ENCODE data around the gene CCDC28B. TPM values are rescaled to one million over a fixed set of nuclear protein-coding genes. Genes with fewer than 3 reads are reported as not detected.
A peak's percentile ranks its signal among the peaks of the same experiment; 100 is the strongest.

CCDC28B gene
- polyA plus RNA-seq, 2 of the 4 experiments (the other 2 are of a cell fraction): 1.2 to 4.4 TPM

GRCh38 chr1:32221980-32222755 is 21.8 kb downstream of the CCDC28B start, which contains the start of the genes EIF3I and TMEM234 (continued):
- TF ChIP-seq RAD21 (conservative IDR thresholded peaks at IDR 0.05 in 1 of 2, IDR thresholded peaks at IDR 0.05 in 1 of 2): no peak
- TF ChIP-seq CHD4 (IDR thresholded peaks at IDR 0.05; ENCODE audit: borderline replicate concordance): no peak
- no peak for TF ChIP-seq RARB (CRISPR knock-in tag; IDR thresholded peaks at IDR 0.05)
- peak in 1 of 2 experiments; percentile 69; a peak in 2 of 5 replicates for TF ChIP-seq JUN (IDR thresholded peaks at IDR 0.05)
- TF ChIP-seq POLR2A (IDR thresholded peaks at IDR 0.05; ENCODE audit: low read length): peak; percentile 53
- no peak for TF ChIP-seq MAZ (IDR thresholded peaks at IDR 0.05; ENCODE audit: borderline replicate concordance, low read depth, low read length)
- TF ChIP-seq, protein P1, sequence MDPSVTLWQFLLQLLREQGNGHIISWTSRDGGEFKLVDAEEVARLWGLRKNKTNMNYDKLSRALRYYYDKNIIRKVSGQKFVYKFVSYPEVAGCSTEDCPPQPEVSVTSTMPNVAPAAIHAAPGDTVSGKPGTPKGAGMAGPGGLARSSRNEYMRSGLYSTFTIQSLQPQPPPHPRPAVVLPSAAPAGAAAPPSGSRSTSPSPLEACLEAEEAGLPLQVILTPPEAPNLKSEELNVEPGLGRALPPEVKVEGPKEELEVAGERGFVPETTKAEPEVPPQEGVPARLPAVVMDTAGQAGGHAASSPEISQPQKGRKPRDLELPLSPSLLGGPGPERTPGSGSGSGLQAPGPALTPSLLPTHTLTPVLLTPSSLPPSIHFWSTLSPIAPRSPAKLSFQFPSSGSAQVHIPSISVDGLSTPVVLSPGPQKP (IDR thresholded peaks at IDR 0.05; ENCODE audit: low read depth, low read length): no peak
- no peak for TF ChIP-seq GATA3 (IDR thresholded peaks at IDR 0.05; ENCODE audit: borderline replicate concordance)
- TF ChIP-seq EHF (CRISPR knock-in tag; IDR thresholded peaks at IDR 0.05): no peak
- TF ChIP-seq, protein P2, sequence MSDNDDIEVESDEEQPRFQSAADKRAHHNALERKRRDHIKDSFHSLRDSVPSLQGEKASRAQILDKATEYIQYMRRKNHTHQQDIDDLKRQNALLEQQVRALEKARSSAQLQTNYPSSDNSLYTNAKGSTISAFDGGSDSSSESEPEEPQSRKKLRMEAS (IDR thresholded peaks at IDR 0.05): peak; percentile 77
- no peak for TF ChIP-seq PBX3 (IDR thresholded peaks at IDR 0.05)
- no peak for TF ChIP-seq CHD2 (IDR thresholded peaks at IDR 0.05; ENCODE audit: low read length, partially characterized antibody)
- no peak for TF ChIP-seq POLR2AphosphoS2 (conservative IDR thresholded peaks at IDR 0.05; ENCODE audit: low read length)
- no peak for TF ChIP-seq FOSB (CRISPR knock-in tag; IDR thresholded peaks at IDR 0.05)
- TF ChIP-seq, protein P3, sequence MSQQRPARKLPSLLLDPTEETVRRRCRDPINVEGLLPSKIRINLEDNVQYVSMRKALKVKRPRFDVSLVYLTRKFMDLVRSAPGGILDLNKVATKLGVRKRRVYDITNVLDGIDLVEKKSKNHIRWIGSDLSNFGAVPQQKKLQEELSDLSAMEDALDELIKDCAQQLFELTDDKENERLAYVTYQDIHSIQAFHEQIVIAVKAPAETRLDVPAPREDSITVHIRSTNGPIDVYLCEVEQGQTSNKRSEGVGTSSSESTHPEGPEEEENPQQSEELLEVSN (IDR thresholded peaks at IDR 0.05; ENCODE audit: borderline replicate concordance, low read depth): no peak
- no peak for TF ChIP-seq FOSL2 (IDR thresholded peaks at IDR 0.05)
- TF ChIP-seq FOSL2 (CRISPR knock-in tag; IDR thresholded peaks at IDR 0.05): peak; percentile 35
- no peak for TF ChIP-seq NR3C1 (IDR thresholded peaks at IDR 0.05)

DNA sequence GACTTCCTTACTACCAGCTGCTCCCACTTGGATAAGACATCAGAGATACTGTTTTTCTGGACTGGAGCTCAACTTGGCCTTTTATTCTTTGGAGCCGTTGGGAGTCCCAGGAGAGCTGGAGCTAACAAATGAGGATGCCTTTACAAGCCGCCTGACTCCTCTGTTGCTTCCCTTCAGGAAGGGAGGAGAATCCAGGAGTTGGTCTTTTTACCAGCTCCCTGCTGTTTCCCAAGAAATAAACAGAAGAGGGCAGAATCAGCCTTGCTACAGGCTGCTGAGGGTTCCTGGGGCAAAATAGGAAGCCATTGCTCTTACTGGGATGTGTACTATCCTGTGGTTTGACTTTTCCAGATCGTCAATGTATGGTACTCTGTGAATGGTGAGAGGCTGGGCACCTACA is 23.3 kb downstream of the CCDC28B start:
- WGBS (ENCODE audit: missing lambda C conversion rate): 90% methylated on average over 3 of the region's 3 CpGs
- Histone ChIP-seq H3K9me3 (no peaks in the 10 kb centered on the region), H3K4me2 (peak overlapping the region; percentile 75), H3K4me1 (peaks cover 18% of the 10 kb centered on the region), H3K4me3 (peak overlapping the region; percentile 86), H3K27ac (peak overlapping the region; percentile 27 to 97; a peak in 3 of 6 replicates)
- TF ChIP-seq CBX2 (IDR thresholded peaks at IDR 0.05; ENCODE audit: borderline replicate concordance, low read depth): no peak
- no peak for TF ChIP-seq JUNB (IDR thresholded peaks at IDR 0.05)
- no peak for TF ChIP-seq CEBPB (IDR thresholded peaks at IDR 0.05)
- TF ChIP-seq, protein P4, sequence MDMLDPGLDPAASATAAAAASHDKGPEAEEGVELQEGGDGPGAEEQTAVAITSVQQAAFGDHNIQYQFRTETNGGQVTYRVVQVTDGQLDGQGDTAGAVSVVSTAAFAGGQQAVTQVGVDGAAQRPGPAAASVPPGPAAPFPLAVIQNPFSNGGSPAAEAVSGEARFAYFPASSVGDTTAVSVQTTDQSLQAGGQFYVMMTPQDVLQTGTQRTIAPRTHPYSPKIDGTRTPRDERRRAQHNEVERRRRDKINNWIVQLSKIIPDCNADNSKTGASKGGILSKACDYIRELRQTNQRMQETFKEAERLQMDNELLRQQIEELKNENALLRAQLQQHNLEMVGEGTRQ (IDR thresholded peaks at IDR 0.05): no peak
- no peak for TF ChIP-seq RFX5 (IDR thresholded peaks at IDR 0.05)
- no peak for TF ChIP-seq EP300 (IDR thresholded peaks at IDR 0.05)
- TF ChIP-seq KDM5A (IDR thresholded peaks at IDR 0.05): no peak
- no peak for TF ChIP-seq ESRRA (IDR thresholded peaks at IDR 0.05; ENCODE audit: borderline replicate concordance, low read length)
- TF ChIP-seq FOXS1 (CRISPR knock-in tag; IDR thresholded peaks at IDR 0.05): no peak
- TF ChIP-seq, protein P5, sequence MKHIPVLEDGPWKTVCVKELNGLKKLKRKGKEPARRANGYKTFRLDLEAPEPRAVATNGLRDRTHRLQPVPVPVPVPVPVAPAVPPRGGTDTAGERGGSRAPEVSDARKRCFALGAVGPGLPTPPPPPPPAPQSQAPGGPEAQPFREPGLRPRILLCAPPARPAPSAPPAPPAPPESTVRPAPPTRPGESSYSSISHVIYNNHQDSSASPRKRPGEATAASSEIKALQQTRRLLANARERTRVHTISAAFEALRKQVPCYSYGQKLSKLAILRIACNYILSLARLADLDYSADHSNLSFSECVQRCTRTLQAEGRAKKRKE (CRISPR knock-in tag; IDR thresholded peaks at IDR 0.05; ENCODE audit: low read depth): no peak
- ChIA-PET CTCF (interaction anchor here (1.2 to 5.3 kb wide), 3 partner anchors 8 to 93 kb away, joined by 3 to 30 read pairs (median 7); partner anchors contain the start of gene FAM167B), POLR2A (interaction anchor here (0.9 kb wide), 1 partner anchor 17 kb away, joined by 3 read pairs; no protein-coding TSS in a partner anchor)
- ATAC-seq: no peak
- no peak for DNase-seq (ENCODE audit: low read depth in 1 of 2, low spot score in 1 of 2)
- FAIRE-seq: no peak

All from A549 (cell line).